Measurements from ENCODE around the gene MAL. TPM values are rescaled to one million over a fixed set of nuclear protein-coding genes. Genes with fewer than 3 reads are reported as not detected.

MAL gene
- total and polyA plus RNA-seq, 2 experiments from 2014 or later: not detected

DNA sequence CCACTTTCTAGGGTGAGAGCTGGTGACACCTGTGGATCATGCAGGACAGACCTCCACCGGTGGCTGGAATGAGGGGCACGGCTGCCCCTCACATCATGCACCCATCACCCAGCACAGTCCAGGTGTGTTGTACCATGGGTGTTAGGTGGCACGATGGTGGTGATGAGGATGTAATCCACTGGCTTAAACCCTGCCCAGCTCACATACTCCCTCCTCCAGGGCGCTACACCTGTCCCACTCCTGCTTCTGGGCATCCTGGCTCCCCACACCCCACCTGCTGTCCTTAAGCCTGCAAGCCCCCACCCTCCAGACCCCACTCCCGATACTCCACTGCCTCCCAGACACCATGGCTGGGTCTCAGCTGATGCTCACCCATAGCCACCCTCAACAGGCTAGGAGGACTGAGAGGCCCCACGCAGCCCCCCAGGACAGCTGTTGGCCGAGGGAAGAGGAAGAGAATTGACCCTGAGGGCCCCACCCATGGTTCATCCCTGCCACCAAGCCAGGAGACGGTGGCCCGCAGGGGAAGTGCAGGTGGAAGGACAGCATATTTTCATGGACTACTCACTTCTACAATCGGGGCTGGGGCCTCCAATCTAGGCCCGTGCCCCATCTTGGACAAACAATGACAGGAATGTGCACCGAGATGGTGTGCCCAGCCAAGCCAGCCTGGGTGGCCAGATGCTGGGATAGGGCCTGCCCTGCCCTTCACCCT is 34.3 kb downstream of the MAL start:
- Histone ChIP-seq H3K79me2 (ENCODE audit: insufficient read depth) (no peaks in the 10 kb centered on the region), H3F3A (ENCODE audit: insufficient read depth) (no peaks in the 10 kb centered on the region), H3K4me3 (no peak overlapping the region), H3K36me3 (ENCODE audit: low read depth) (no peaks in the 10 kb centered on the region), H3K27ac (no peak overlapping the region), H3K4me1 (ENCODE audit: insufficient read depth) (peaks cover 6% of the 10 kb centered on the region; the same call in 1 of the 2 replicates), H3K9me2 (ENCODE audit: insufficient read depth) (no peaks in the 10 kb centered on the region), H3K9ac (no peak overlapping the region), H4K20me1 (ENCODE audit: insufficient read depth) (no peaks in the 10 kb centered on the region), H2AFZ (no peak overlapping the region), H3K4me2 (ENCODE audit: unreplicated experiment) (no peak overlapping the region), H3K27me3 (replicated peaks; ENCODE audit: insufficient read depth) (peaks cover 57% of the 10 kb centered on the region), H3K9me3 (ENCODE audit: low read depth) (no peaks in the 10 kb centered on the region)
- in situ Hi-C loops (cut with MboI): no loop called here
- DNase-seq: no peak
- 51 to 56% methylated on average over 12 of the region's 12 CpGs for WGBS, 2 experiments (ENCODE audit: low coverage in 1 of 2, low lambda C conversion rate in 2 of 2, missing lambda C conversion rate in 2 of 2)
- TF ChIP-seq EZH2 (IDR thresholded peaks at IDR 0.05; ENCODE audit: insufficient read depth, poor library complexity, severe bottlenecking): no peak
- TF ChIP-seq EZH2phosphoT487 (IDR thresholded peaks at IDR 0.05; ENCODE audit: insufficient read depth, low read depth): no peak

DNA sequence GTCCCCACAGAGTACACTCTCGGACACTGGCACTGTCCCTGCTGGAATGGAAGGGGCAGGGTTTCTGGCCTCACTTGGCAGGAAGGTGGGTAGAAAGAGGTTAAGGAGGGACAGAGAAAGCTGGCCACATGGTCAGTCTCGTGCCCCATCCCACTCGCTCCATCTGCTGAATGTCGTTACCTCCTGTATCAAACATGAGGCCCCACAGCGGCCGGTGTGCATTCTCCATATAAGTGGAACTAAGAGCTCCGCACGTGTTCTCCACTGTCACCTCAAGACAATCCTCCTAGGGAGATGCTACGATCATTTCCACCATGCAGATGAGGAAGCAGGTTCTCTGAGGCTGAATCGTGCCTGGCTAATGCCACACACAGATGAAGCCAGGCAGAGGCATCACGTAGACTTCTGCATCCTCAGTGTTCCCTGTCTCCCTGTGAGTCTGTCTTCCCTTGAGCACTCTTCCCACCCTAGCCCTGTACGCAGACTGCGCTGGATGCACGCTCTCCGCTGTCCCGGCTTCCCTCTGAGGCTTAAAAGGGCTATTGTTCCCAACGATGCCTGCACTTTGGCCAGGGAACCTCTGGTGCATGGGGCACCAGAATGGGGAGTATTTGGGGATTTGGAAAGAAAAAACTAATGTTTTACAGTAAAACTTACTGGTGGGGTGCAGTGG is 35.1 kb downstream of the MAL start:
- in situ Hi-C loops (cut with MboI): no loop called here
- no peaks in the 10 kb centered on the region for H3K9me2 ChIP-seq (ENCODE audit: insufficient read depth)
- H2AFZ ChIP-seq: no peak overlapping the region
- H3F3A ChIP-seq (ENCODE audit: insufficient read depth): no peaks in the 10 kb centered on the region
- peaks cover 57% of the 10 kb centered on the region for H3K27me3 ChIP-seq (replicated peaks; ENCODE audit: insufficient read depth)
- H3K36me3 ChIP-seq (ENCODE audit: low read depth): no peaks in the 10 kb centered on the region
- no peak for TF ChIP-seq EZH2 (IDR thresholded peaks at IDR 0.05; ENCODE audit: insufficient read depth, poor library complexity, severe bottlenecking)
- no peak for TF ChIP-seq EZH2phosphoT487 (IDR thresholded peaks at IDR 0.05; ENCODE audit: insufficient read depth, low read depth)
- no peaks in the 10 kb centered on the region for H3K79me2 ChIP-seq (ENCODE audit: insufficient read depth)
- 53 to 62% methylated on average over 17 of the region's 17 CpGs for WGBS, 2 experiments (ENCODE audit: low coverage in 1 of 2, low lambda C conversion rate in 2 of 2, missing lambda C conversion rate in 2 of 2)
- H3K4me2 ChIP-seq (ENCODE audit: unreplicated experiment): no peak overlapping the region
- peaks cover 6% of the 10 kb centered on the region; the same call in 1 of the 2 replicates for H3K4me1 ChIP-seq (ENCODE audit: insufficient read depth)
- no peaks in the 10 kb centered on the region for H3K9me3 ChIP-seq (ENCODE audit: low read depth)
- no peak overlapping the region for H3K27ac ChIP-seq
- DNase-seq: no peak
- H3K4me3 ChIP-seq: no peak overlapping the region
- no peaks in the 10 kb centered on the region for H4K20me1 ChIP-seq (ENCODE audit: insufficient read depth)
- no peak overlapping the region for H3K9ac ChIP-seq

GRCh38 chr2:95061119-95061512 is 35.6 kb downstream of the MAL start:
- no peak overlapping the region for H2AFZ ChIP-seq
- no peak overlapping the region for H3K4me3 ChIP-seq
- H3K9me3 ChIP-seq (ENCODE audit: low read depth): no peaks in the 10 kb centered on the region
- H3K4me1 ChIP-seq (ENCODE audit: insufficient read depth): peaks cover 6% of the 10 kb centered on the region; the same call in 1 of the 2 replicates
- peaks cover 59% of the 10 kb centered on the region for H3K27me3 ChIP-seq (replicated peaks; ENCODE audit: insufficient read depth)
- H3K9ac ChIP-seq: no peak overlapping the region
- in situ Hi-C loops (cut with MboI): no loop called here
- H3F3A ChIP-seq (ENCODE audit: insufficient read depth): no peaks in the 10 kb centered on the region
- no peak overlapping the region for H3K4me2 ChIP-seq (ENCODE audit: unreplicated experiment)
- H3K27ac ChIP-seq: no peak overlapping the region
- TF ChIP-seq EZH2 (IDR thresholded peaks at IDR 0.05; ENCODE audit: insufficient read depth, poor library complexity, severe bottlenecking) (no peak), EZH2phosphoT487 (IDR thresholded peaks at IDR 0.05; ENCODE audit: insufficient read depth, low read depth) (no peak)
- H4K20me1 ChIP-seq (ENCODE audit: insufficient read depth): no peaks in the 10 kb centered on the region
- H3K36me3 ChIP-seq (ENCODE audit: low read depth): no peaks in the 10 kb centered on the region
- no peak for DNase-seq
- H3K9me2 ChIP-seq (ENCODE audit: insufficient read depth): no peaks in the 10 kb centered on the region
- 23 to 57% methylated on average over 1 of the region's 1 CpG for WGBS, 2 experiments (ENCODE audit: low coverage in 1 of 2, low lambda C conversion rate in 2 of 2, missing lambda C conversion rate in 2 of 2)
- no peaks in the 10 kb centered on the region for H3K79me2 ChIP-seq (ENCODE audit: insufficient read depth)

DNA sequence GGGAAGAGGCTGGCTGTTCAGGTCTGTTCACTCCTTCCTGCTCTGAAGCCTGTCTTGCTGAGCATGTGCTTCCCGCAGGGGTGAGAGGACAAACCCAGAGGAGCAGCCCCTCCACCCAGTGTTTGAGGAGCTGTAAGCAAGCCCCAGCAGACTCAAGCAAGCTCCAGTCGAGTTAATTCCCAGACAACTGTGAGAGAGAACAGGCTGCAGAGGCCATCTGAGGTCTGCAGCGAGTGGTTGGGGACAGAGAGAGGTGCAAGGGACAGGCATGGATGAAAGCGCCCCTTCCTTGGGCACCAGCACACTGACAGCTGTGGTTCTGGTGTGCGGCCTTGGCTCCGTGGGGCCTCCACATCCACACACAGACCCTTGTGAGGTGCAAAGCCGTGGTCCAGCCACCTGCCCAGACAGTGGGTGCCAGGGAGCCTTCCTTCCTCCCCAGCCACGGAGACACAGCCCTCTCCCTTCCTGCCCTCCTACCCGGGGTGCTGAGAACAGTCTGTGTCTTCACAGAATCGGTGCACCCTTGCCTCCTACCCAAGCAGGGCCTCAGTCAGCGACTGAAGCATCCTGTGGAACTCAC is 36.2 kb downstream of the MAL start:
- no peaks in the 10 kb centered on the region for H3K9me2 ChIP-seq (ENCODE audit: insufficient read depth)
- 0 out of 2 replicates have a peak, but pooled peaks cover 2% of the 10 kb centered on the region for H3K4me1 ChIP-seq (ENCODE audit: insufficient read depth)
- TF ChIP-seq EZH2phosphoT487 (IDR thresholded peaks at IDR 0.05; ENCODE audit: insufficient read depth, low read depth) (no peak), EZH2 (IDR thresholded peaks at IDR 0.05; ENCODE audit: insufficient read depth, poor library complexity, severe bottlenecking) (no peak)
- H3K79me2 ChIP-seq (ENCODE audit: insufficient read depth): no peaks in the 10 kb centered on the region
- H4K20me1 ChIP-seq (ENCODE audit: insufficient read depth): no peaks in the 10 kb centered on the region
- no peak overlapping the region for H2AFZ ChIP-seq
- no peak overlapping the region for H3K4me2 ChIP-seq (ENCODE audit: unreplicated experiment)
- peaks cover 59% of the 10 kb centered on the region for H3K27me3 ChIP-seq (replicated peaks; ENCODE audit: insufficient read depth)
- no peaks in the 10 kb centered on the region for H3K36me3 ChIP-seq (ENCODE audit: low read depth)
- H3F3A ChIP-seq (ENCODE audit: insufficient read depth): no peaks in the 10 kb centered on the region
- no peak overlapping the region for H3K9ac ChIP-seq
- no peak overlapping the region for H3K4me3 ChIP-seq
- no peak overlapping the region for H3K27ac ChIP-seq
- DNase-seq: no peak
- in situ Hi-C loops (cut with MboI): no loop called here
- WGBS, 2 experiments (ENCODE audit: low coverage in 1 of 2, low lambda C conversion rate in 2 of 2, missing lambda C conversion rate in 2 of 2): 25 to 27% methylated on average over 11 of the region's 11 CpGs
- H3K9me3 ChIP-seq (ENCODE audit: low read depth): no peaks in the 10 kb centered on the region
